ENCODE data around the gene SERPINA6. TPM values are rescaled to one million over a fixed set of nuclear protein-coding genes. Genes with fewer than 3 reads are reported as not detected.
"Not testable (repeated sequence)": the region's sequence is repeated elsewhere in the genome, so short reads cannot be mapped to it uniquely, and the experiment has no call there.

SERPINA6 gene
- total RNA-seq, 1 experiment from 2014 or later: not detected

- H3K4me2 ChIP-seq (ENCODE audit: low read depth, low read length, poor library complexity, severe bottlenecking); H3K27me3 ChIP-seq (ENCODE audit: low read length); H4K20me1 ChIP-seq (ENCODE audit: insufficient read depth, low read depth, low read length); H3K36me3 ChIP-seq (ENCODE audit: insufficient read depth, low read length); H3K27ac ChIP-seq (ENCODE audit: low read length); H3K9me3 ChIP-seq (ENCODE audit: low read length); H3K9ac ChIP-seq (ENCODE audit: low read length); DNase-seq; H3K4me1 ChIP-seq (ENCODE audit: low read length); H3K4me3 ChIP-seq (ENCODE audit: low read length); H2AFZ ChIP-seq (ENCODE audit: low read length); H3K9me2 ChIP-seq (replicated peaks; ENCODE audit: insufficient read depth, low read length); H3K79me2 ChIP-seq (ENCODE audit: low read length): not testable (repeated sequence)
Measured at GRCh38 chr14:94346065-94346786, 23.1 kb upstream of the SERPINA6 start.

- DNase-seq: no peak
- peaks cover 7% of the 10 kb centered on the region; the same call in 1 of the 2 replicates for H3K4me1 ChIP-seq (ENCODE audit: low read length)
- no peak overlapping the region for H3K27ac ChIP-seq (ENCODE audit: low read length)
- H3K9me3 ChIP-seq (ENCODE audit: low read length): no peaks in the 10 kb centered on the region
- no peak overlapping the region for H3K4me3 ChIP-seq (ENCODE audit: low read length)
- H3K9me2 ChIP-seq (replicated peaks; ENCODE audit: insufficient read depth, low read length): no peaks in the 10 kb centered on the region
- H3K79me2 ChIP-seq (ENCODE audit: low read length): no peaks in the 10 kb centered on the region
- H2AFZ ChIP-seq (ENCODE audit: low read length): no peak overlapping the region
- no peaks in the 10 kb centered on the region for H4K20me1 ChIP-seq (ENCODE audit: insufficient read depth, low read depth, low read length)
- H3K4me2 ChIP-seq (ENCODE audit: low read depth, low read length, poor library complexity, severe bottlenecking): no peak overlapping the region
- no peak overlapping the region for H3K9ac ChIP-seq (ENCODE audit: low read length)
- H3K36me3 ChIP-seq (ENCODE audit: insufficient read depth, low read length): no peaks in the 10 kb centered on the region
- H3K27me3 ChIP-seq (ENCODE audit: low read length): peaks cover 6% of the 10 kb centered on the region; the same call in 1 of the 2 replicates
Measured at GRCh38 chr14:94345344-94346064, 22.4 kb upstream of the SERPINA6 start.

GRCh38 chr14:94344389-94344788 is 21.3 kb upstream of the SERPINA6 start:
- Histone ChIP-seq H3K79me2 (ENCODE audit: low read length) (no peaks in the 10 kb centered on the region), H3K27ac (ENCODE audit: low read length) (no peak overlapping the region), H3K4me3 (ENCODE audit: low read length) (no peak overlapping the region), H3K36me3 (ENCODE audit: insufficient read depth, low read length) (no peaks in the 10 kb centered on the region), H3K27me3 (ENCODE audit: low read length) (peaks cover 6% of the 10 kb centered on the region), H3K9me2 (replicated peaks; ENCODE audit: insufficient read depth, low read length) (no peaks in the 10 kb centered on the region), H4K20me1 (ENCODE audit: insufficient read depth, low read depth, low read length) (no peaks in the 10 kb centered on the region), H3K9ac (ENCODE audit: low read length) (no peak overlapping the region), H3K4me1 (ENCODE audit: low read length) (peaks cover 7% of the 10 kb centered on the region; the same call in 1 of the 2 replicates), H3K9me3 (ENCODE audit: low read length) (no peaks in the 10 kb centered on the region), H2AFZ (ENCODE audit: low read length) (no peak overlapping the region), H3K4me2 (ENCODE audit: low read depth, low read length, poor library complexity, severe bottlenecking) (no peak overlapping the region)
- DNase-seq: no peak

- H3K36me3 ChIP-seq (ENCODE audit: insufficient read depth, low read length): no peaks in the 10 kb centered on the region
Measured at GRCh38 chr14:94343238-94344005, 20.3 kb upstream of the SERPINA6 start.

GRCh38 chr14:94342334-94342934 is 19.3 kb upstream of the SERPINA6 start:
- Histone ChIP-seq H3K9me3 (ENCODE audit: low read length) (no peaks in the 10 kb centered on the region), H3K4me3 (ENCODE audit: low read length) (no peak overlapping the region), H3K27ac (ENCODE audit: low read length) (no peak overlapping the region), H3K9me2 (replicated peaks; ENCODE audit: insufficient read depth, low read length) (no peaks in the 10 kb centered on the region), H3K4me2 (ENCODE audit: low read depth, low read length, poor library complexity, severe bottlenecking) (no peak overlapping the region), H3K4me1 (ENCODE audit: low read length) (peaks cover 7% of the 10 kb centered on the region; the same call in 1 of the 2 replicates), H4K20me1 (ENCODE audit: insufficient read depth, low read depth, low read length) (no peaks in the 10 kb centered on the region), H3K36me3 (ENCODE audit: insufficient read depth, low read length) (no peaks in the 10 kb centered on the region), H3K9ac (ENCODE audit: low read length) (no peak overlapping the region), H3K79me2 (ENCODE audit: low read length) (no peaks in the 10 kb centered on the region), H2AFZ (ENCODE audit: low read length) (no peak overlapping the region), H3K27me3 (ENCODE audit: low read length) (peaks cover 6% of the 10 kb centered on the region)
- no peak for DNase-seq

More at GRCh38 chr14:94343238-94344005, 20.3 kb upstream of the SERPINA6 start:
- Histone ChIP-seq H3K9me3 (ENCODE audit: low read length) (no peaks in the 10 kb centered on the region), H3K4me2 (ENCODE audit: low read depth, low read length, poor library complexity, severe bottlenecking) (no peak overlapping the region), H3K27me3 (ENCODE audit: low read length) (peaks cover 6% of the 10 kb centered on the region), H2AFZ (ENCODE audit: low read length) (no peak overlapping the region), H3K9me2 (replicated peaks; ENCODE audit: insufficient read depth, low read length) (no peaks in the 10 kb centered on the region), H4K20me1 (ENCODE audit: insufficient read depth, low read depth, low read length) (no peaks in the 10 kb centered on the region), H3K27ac (ENCODE audit: low read length) (no peak overlapping the region), H3K4me1 (ENCODE audit: low read length) (peaks cover 7% of the 10 kb centered on the region; the same call in 1 of the 2 replicates), H3K9ac (ENCODE audit: low read length) (no peak overlapping the region), H3K79me2 (ENCODE audit: low read length) (no peaks in the 10 kb centered on the region), H3K4me3 (ENCODE audit: low read length) (no peak overlapping the region)
- DNase-seq: no peak

- no peak overlapping the region for H3K9ac ChIP-seq (ENCODE audit: low read length)
- no peak overlapping the region for H3K4me2 ChIP-seq (ENCODE audit: low read depth, low read length, poor library complexity, severe bottlenecking)
- no peaks in the 10 kb centered on the region for H4K20me1 ChIP-seq (ENCODE audit: insufficient read depth, low read depth, low read length)
- peaks cover 5% of the 10 kb centered on the region; the same call in 1 of the 2 replicates for H3K4me1 ChIP-seq (ENCODE audit: low read length)
- H3K79me2 ChIP-seq (ENCODE audit: low read length): no peaks in the 10 kb centered on the region
- no peaks in the 10 kb centered on the region for H3K9me3 ChIP-seq (ENCODE audit: low read length)
- no peak for DNase-seq
- H3K27ac ChIP-seq (ENCODE audit: low read length): no peak overlapping the region
- no peaks in the 10 kb centered on the region for H3K36me3 ChIP-seq (ENCODE audit: insufficient read depth, low read length)
- no peak overlapping the region for H3K4me3 ChIP-seq (ENCODE audit: low read length)
- no peak overlapping the region for H2AFZ ChIP-seq (ENCODE audit: low read length)
- H3K27me3 ChIP-seq (ENCODE audit: low read length): peaks cover 6% of the 10 kb centered on the region
- no peaks in the 10 kb centered on the region for H3K9me2 ChIP-seq (replicated peaks; ENCODE audit: insufficient read depth, low read length)
Measured at GRCh38 chr14:94341656-94342333, 18.7 kb upstream of the SERPINA6 start.

- Histone ChIP-seq H3K9ac (ENCODE audit: low read length) (no peak overlapping the region), H3K9me3 (ENCODE audit: low read length) (no peaks in the 10 kb centered on the region), H3K36me3 (ENCODE audit: insufficient read depth, low read length) (no peaks in the 10 kb centered on the region), H2AFZ (ENCODE audit: low read length) (no peak overlapping the region), H3K79me2 (ENCODE audit: low read length) (no peaks in the 10 kb centered on the region), H3K9me2 (replicated peaks; ENCODE audit: insufficient read depth, low read length) (no peaks in the 10 kb centered on the region), H4K20me1 (ENCODE audit: insufficient read depth, low read depth, low read length) (no peaks in the 10 kb centered on the region), H3K4me1 (ENCODE audit: low read length) (no peaks in the 10 kb centered on the region), H3K4me2 (ENCODE audit: low read depth, low read length, poor library complexity, severe bottlenecking) (no peak overlapping the region), H3K27me3 (ENCODE audit: low read length) (peaks cover 5% of the 10 kb centered on the region), H3K4me3 (ENCODE audit: low read length) (no peak overlapping the region), H3K27ac (ENCODE audit: low read length) (no peak overlapping the region)
- DNase-seq: no peak
Measured at GRCh38 chr14:94340533-94340932, 17.4 kb upstream of the SERPINA6 start.

Measured in Karpas-422 (cell line).